SJSA1 (cell line): ENCODE data around the gene SMAD6. TPM values are rescaled to one million over a fixed set of nuclear protein-coding genes. Genes with fewer than 3 reads are reported as not detected.

Experiments used
- DNase-seq, 2 experiments: peaks; one replicate each; pipeline ENCODE4 v3.0.0-alpha.2; 2015 to 2020; ENCODE audit warnings: low spot score in 2 of 2, low read depth in 1 of 2
- H3K27ac ChIP-seq: fragments of 250-450 bp; sonication (Bioruptor Pico); 2 replicates; pipeline ENCODE4 v1.5.1; 2020; ENCODE audit warnings: mild to moderate bottlenecking, moderate library complexity
- H3K27me3 ChIP-seq: fragments of 250-450 bp; sonication (Bioruptor Pico); replicated peaks from 2 replicates; pipeline ENCODE4 v1.5.1; 2020; ENCODE audit warnings: mild to moderate bottlenecking, moderate library complexity
- H3K36me3 ChIP-seq: fragments of 250-450 bp; sonication (Bioruptor Pico); 2 replicates; pipeline ENCODE4 v1.5.1; 2020; ENCODE audit warnings: mild to moderate bottlenecking
- H3K4me1 ChIP-seq: fragments of 250-450 bp; sonication (Bioruptor Pico); replicated peaks from 2 replicates; pipeline ENCODE4 v1.6.1; 2021; ENCODE audit warnings: mild to moderate bottlenecking
- H3K4me3 ChIP-seq: fragments of 250-450 bp; sonication (Bioruptor Pico); 2 replicates; pipeline ENCODE4 v1.5.1; 2020; ENCODE audit warnings: mild to moderate bottlenecking
- H3K9me3 ChIP-seq: fragments of 250-450 bp; sonication (Bioruptor Pico); replicated peaks from 2 replicates; pipeline ENCODE4 v1.5.1; 2020; ENCODE audit warnings: mild to moderate bottlenecking
- total RNA-seq: library from RNA; depleted of rRNA; stranded (reverse); fragments of >200 nt; shearing (Covaris generic); gene quantifications from 2 replicates; pipeline ENCODE4 v1.2.3, GENCODE V29; 2014; rRNA removed

The SMAD6 gene
- total RNA-seq, 1 experiment from 2014 or later: 46.4 TPM

DNA sequence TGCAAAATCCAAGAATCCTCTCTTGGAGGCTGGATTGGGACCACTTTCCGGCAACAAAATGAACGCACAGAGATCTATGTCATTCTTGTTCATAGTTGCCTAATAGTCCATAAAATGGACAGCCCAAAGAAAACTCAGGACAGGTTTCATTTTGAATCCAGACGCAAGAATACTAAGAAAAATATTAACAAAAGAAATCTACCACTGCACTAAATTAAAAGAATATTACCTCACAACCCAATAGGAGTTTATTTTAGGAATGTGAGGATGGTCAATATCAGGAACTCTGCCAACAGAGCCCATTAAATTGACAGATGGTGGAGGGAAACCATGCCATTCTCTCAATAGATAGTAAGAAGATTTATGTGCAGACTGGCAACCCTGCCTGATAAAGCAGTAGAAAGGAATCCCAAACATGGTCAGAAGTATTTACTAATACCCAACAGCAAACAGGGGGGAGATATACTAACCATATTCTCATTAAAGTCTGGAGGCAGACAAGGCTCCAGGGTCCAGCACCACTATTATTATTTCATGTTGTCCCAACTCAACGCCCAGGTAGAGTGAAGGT is 127.6 kb downstream of the SMAD6 start:
- H3K9me3 ChIP-seq: no peaks in the 10 kb centered on the region; the same call in 1 of the 2 replicates
- no peaks in the 10 kb centered on the region for H3K27me3 ChIP-seq
- no peak for DNase-seq
- no peaks in the 10 kb centered on the region for H3K36me3 ChIP-seq
- H3K4me3 ChIP-seq: no peak overlapping the region
- peaks cover 18% of the 10 kb centered on the region for H3K4me1 ChIP-seq
- no peak overlapping the region for H3K27ac ChIP-seq

DNA sequence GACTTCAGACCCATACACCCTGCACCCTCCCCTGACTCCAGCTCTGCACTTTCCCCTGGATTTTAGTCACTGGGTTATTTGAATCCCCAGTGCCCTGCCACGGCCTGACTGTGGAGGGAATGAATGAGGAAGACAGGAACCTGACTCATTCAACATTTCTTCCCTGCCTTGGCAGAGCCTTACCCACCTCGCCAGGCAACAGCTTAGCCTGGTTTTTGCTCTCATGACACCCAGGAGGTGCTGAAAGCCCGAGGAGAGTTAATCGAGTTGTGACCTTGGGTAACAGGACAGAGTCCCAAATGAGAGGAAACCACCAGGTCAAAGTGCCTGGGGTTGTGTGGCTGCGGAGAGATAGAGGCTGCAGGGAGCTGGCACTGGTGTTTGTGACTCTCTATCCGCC is 128.3 kb downstream of the SMAD6 start:
- no peak for DNase-seq
- no peaks in the 10 kb centered on the region for H3K27me3 ChIP-seq
- no peak overlapping the region for H3K27ac ChIP-seq
- peaks cover 25% of the 10 kb centered on the region for H3K4me1 ChIP-seq
- no peaks in the 10 kb centered on the region; the same call in 1 of the 2 replicates for H3K9me3 ChIP-seq
- H3K36me3 ChIP-seq: no peaks in the 10 kb centered on the region
- H3K4me3 ChIP-seq: no peak overlapping the region

GRCh38 chr15:66830823-66831222 is 128.8 kb downstream of the SMAD6 start:
- H3K27me3 ChIP-seq: no peaks in the 10 kb centered on the region
- H3K27ac ChIP-seq: no peak overlapping the region
- H3K9me3 ChIP-seq: peaks cover 4% of the 10 kb centered on the region; the same call in 1 of the 2 replicates
- no peak for DNase-seq
- no peak overlapping the region for H3K4me3 ChIP-seq
- H3K4me1 ChIP-seq: peaks cover 28% of the 10 kb centered on the region
- H3K36me3 ChIP-seq: no peaks in the 10 kb centered on the region

- peaks cover 4% of the 10 kb centered on the region; the same call in 1 of the 2 replicates for H3K9me3 ChIP-seq
- no peak for DNase-seq
- H3K27ac ChIP-seq: no peak overlapping the region
- no peak overlapping the region for H3K4me3 ChIP-seq
- no peaks in the 10 kb centered on the region for H3K36me3 ChIP-seq
- peaks cover 28% of the 10 kb centered on the region for H3K4me1 ChIP-seq
- no peaks in the 10 kb centered on the region for H3K27me3 ChIP-seq
Measured at GRCh38 chr15:66831289-66831688, 129.3 kb downstream of the SMAD6 start.

- Histone ChIP-seq H3K27ac (no peak overlapping the region), H3K36me3 (no peaks in the 10 kb centered on the region)
Measured at GRCh38 chr15:66831801-66832390, 129.9 kb downstream of the SMAD6 start.

More at GRCh38 chr15:66831801-66832390, 129.9 kb downstream of the SMAD6 start:
- peaks cover 4% of the 10 kb centered on the region; the same call in 1 of the 2 replicates for H3K9me3 ChIP-seq
- peaks cover 28% of the 10 kb centered on the region for H3K4me1 ChIP-seq
- no peak for DNase-seq
- H3K4me3 ChIP-seq: no peak overlapping the region
- H3K27me3 ChIP-seq: no peaks in the 10 kb centered on the region

Other genes starting within 250 kb of the SMAD6 start
- 5.1 and 32.4 TPM in 2 replicates for gene SNAPC5, start 204.5 kb upstream of the SMAD6 start, total RNA-seq
- 1,680 and 3,551 TPM in 2 replicates for gene RPL4, start 197.4 kb upstream of the SMAD6 start, total RNA-seq
- 40.2 and 51.9 TPM in 2 replicates for gene ZWILCH, start 196.9 kb upstream of the SMAD6 start, total RNA-seq
- 0.25 and 1.3 TPM in 2 replicates for gene LCTL, start 136.2 kb upstream of the SMAD6 start, total RNA-seq